UCSD-AML1 (cell line): ENCODE data around the gene ITPK1.

Experiments
- DNase-seq: peaks from one replicate; lab custom pipeline; 2025; ENCODE audit not compliant: unreplicated experiment; lab: John Stamatoyannopoulos, UW

ITPK1 gene

GRCh38 chr14:92973798-92974372 is 141.8 kb downstream of the ITPK1 start:
- no peak for DNase-seq

GRCh38 chr14:92973261-92973797 is 142.4 kb downstream of the ITPK1 start:
- DNase-seq, result peak; percentile 35

- DNase-seq, result no peak
These were observed 144.0 kb downstream of the ITPK1 start for GRCh38 chr14:92971601-92972180.

DNA sequence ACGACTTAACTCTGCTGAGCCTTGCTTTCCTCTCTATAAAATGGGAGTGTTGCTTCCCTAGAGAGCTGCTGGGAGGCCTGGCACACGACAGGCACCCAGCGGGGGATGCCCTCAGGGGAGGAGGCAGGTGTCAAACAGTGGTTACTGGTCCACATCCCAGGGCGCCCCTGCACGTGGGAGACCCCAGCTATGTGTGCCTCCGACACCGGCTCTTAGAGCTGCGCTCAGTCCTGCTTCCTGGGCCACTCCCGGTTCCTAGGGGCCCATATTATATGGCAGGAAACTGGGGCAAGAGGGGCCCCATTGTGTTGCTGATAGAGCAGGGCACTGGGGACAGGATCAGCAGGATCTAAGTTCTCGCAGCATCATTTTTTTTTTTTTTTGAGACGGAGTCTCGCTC is 145.5 kb downstream of the ITPK1 start:
- no peak for DNase-seq

- peak; percentile 21 for DNase-seq
These were observed 145.9 kb downstream of the ITPK1 start for GRCh38 chr14:92969871-92970270.

- DNase-seq, result no peak
These were observed 146.3 kb downstream of the ITPK1 start for GRCh38 chr14:92969430-92969829.

DNA sequence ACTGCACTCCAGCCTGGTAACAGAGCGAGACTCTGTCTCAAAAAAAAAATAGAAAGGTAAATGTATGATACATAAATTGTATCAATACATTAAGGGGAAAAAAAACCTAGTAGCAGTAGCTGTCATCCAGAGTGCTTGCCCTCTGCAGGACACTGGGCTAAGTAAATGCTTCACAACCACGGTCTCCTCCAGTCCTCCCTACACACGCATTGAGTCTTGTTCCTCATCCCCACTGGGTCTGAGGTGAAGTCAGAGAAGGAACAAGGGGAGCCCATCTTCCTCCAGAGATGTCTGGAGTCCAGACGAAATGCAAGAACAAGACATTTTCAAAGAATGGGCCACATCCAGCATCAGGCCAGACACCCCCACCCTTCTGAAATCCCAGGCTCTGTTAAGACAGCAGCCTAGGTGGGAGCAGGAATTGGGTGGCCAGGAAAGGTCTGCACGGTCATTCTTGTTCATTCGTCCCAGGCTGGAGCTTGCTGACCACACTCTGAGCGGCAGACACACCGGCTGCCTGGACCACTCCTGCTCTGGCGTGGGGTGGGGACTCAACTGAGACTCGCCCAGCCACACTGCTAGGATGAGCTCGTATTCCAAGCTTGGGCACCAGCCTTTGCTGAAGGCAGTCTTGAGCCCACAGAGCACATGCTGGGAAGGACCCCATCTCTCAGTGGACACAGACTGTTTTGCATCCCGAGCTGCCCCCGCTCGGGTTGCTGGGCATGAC is 147.3 kb downstream of the ITPK1 start:
- DNase-seq, result no peak

GRCh38 chr14:92967346-92967926 is 148.3 kb downstream of the ITPK1 start:
- DNase-seq, result no peak

- DNase-seq, result no peak
These were observed 150.4 kb downstream of the ITPK1 start for GRCh38 chr14:92965281-92965680.

- DNase-seq, result no peak
These were observed 151.3 kb downstream of the ITPK1 start for GRCh38 chr14:92964124-92965109.

DNA sequence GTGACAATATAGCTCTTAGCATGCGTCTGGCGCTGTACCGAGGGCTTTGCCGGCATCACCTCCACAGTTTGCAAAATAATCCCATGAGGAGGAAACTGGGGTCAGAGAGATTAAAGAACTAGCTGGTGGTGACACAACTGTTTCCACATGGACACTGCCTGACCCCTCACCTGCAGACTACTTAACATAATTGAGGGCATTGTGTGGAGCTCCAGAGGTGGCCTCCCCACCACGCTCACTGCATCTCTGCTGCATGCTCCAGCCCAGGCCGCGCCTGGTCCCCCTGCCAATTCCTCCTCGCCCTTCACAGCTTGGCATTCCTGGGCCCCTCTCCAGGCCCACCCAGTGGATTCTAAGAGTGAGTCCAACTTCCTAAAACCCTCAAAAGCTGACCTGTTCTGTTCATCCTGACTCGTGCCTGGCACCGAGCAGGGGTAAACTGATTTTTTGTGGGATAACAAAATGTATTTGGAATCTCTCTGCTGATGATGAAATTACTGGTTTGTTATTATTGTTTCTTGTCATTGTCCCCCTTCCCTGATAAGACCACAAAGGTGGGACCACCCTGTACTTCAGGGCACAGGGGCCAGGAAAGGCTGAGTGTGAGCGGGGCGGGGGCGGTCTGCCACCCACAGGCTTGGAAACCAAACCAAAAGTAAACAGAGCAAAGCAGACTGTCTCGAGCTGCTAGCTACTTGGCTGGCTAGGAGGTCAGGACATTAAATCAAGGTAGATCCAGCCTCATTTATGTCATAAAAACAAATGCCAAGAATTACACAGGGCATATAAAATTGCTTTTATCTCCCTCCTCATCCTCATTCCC is 152.2 kb downstream of the ITPK1 start:
- no peak for DNase-seq

DNA sequence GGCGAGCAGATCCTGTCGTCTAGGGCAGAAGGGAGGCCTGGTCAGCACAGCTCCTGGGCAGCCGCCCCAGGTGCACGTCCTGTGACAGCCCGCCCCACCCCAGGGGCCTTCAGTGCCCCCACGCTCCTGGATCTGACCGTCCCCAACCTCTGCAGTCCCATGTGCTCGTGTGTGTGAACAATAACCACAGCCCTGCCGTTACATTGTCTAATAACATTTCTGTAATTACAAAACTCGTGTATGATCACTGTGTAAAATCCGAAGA is 153.0 kb downstream of the ITPK1 start:
- no peak for DNase-seq

- DNase-seq, result no peak
These were observed 153.5 kb downstream of the ITPK1 start for GRCh38 chr14:92962031-92962830.

- DNase-seq, result no peak
These were observed 154.2 kb downstream of the ITPK1 start for GRCh38 chr14:92961567-92961855.

DNA sequence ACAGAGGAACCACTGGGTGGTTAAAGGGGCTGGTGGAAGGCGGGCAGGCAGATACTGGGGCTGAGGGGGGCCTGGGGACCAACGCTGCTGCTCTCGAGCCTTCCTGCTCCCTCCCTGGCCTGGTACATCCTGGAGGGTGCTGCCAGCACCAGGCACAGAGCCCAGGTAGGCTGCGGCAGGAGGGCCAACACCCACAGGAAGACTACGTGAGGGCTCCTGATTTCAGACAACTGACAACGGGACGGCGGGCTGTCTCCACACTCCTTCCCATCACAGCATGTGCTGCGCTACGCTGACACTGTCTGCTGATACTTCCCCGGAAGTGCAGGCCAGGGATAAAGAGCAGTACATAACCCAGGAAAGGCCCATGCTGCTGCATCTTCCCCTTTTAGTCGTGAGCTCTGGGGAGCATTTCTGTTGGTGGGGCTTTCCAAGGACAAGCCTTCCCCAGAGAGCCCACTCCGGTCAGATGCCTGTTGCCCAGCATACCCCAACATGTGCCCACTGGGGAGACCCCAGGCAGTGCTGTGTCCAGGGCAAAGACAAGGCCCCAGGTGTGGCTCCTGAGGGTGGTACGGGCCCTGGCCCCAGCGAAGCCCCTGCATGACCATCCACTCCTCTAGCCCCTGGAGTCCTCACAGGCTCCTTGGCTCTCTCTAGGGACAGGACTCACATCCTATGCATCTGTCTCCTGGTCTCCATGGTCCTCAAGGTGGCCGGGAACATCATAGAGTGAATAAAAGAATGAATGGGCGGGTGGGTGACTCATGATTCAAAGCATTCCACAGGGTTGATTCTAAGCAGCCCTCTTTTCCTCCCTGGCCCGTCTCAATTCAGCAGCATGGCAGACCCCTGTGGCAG is 154.8 kb downstream of the ITPK1 start:
- DNase-seq, result no peak

DNA sequence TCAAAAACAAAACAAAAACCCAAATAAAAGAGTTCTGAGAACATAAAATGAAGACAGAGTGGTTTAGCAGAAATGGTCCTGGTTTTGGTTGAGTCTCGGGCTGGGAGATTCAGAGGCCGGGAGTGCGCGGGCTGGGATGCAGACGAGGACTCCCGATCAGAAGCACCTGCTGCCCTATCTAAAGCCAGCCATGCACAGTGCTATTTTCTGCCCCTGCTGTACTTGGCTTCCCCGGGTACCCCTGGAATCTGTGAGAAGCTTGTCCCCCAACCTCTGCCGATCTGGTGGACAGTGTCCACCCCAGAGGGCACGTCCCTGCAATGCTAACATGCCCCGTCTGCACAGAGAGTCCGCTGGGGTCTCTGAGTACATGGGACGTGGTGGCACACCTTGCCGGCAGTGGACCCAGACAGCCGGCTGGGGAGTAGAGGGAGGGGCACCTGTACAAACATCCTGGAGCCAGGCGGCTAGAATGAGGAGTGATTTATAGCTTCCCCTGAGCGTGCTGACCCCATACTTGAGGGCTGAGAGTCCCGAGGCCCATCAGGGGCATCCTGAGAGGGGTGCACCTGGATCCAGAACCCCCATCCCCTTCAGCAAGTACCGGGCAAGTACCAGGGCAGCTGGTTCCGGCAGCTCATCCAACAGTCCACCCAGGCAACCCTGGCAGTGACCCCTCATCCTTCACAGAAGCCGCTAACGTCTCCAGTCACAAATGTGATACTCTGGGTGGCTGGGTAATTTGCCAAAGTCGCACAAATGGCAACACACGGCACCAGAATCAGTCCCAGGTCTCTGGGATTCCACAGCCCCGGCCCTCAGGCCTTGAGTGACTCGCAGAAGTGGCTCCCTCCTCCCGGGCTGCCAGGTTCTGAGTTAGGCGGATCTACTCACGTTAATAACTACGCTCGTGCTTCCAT is 155.7 kb downstream of the ITPK1 start:
- DNase-seq, result no peak

DNA sequence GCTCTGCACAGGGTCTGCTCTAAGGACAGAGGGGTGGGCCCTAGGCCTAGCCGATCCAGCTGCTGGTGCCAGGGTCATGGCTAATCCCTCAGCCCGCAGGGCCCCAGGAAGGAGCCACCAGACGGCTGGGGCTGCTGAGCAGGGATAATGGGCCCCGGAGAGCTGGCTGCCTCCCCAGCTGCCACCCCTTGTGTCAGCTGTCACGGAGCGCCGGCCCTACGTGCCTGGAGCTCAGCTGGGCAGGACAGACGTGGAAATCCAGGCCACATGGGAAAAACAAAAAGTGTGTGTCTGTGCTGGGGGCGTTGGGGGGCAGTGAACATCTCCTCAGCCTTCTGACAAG is 156.6 kb downstream of the ITPK1 start:
- DNase-seq, result no peak
